H9 (cell line): ENCODE data around the gene PRR9. TPM values are rescaled to one million over a fixed set of nuclear protein-coding genes. Genes with fewer than 3 reads are reported as not detected.

ENCODE experiments used
- DNase-seq: peaks from one replicate; pipeline ENCODE4 v3.0.0-alpha.2; 2017
- H2AFZ ChIP-seq: one replicate; pipeline ENCODE4 v1.6.1; 2013; ENCODE audit warnings: mild to moderate bottlenecking, low read length, control low read depth, moderate library complexity
- H2AK5ac ChIP-seq: 2 replicates; pipeline ENCODE4 v1.6.1; 2013; ENCODE audit warnings: low read length, control low read depth, mixed read lengths; ENCODE audit not compliant: insufficient read length
- H2BK120ac ChIP-seq: one replicate; pipeline ENCODE4 v1.6.1; 2013; ENCODE audit warnings: low read depth, mild to moderate bottlenecking, low read length, control low read depth, inconsistent platforms; ENCODE audit not compliant: poor library complexity, severe bottlenecking
- H2BK12ac ChIP-seq: 2 replicates; pipeline ENCODE4 v1.6.1; 2013; ENCODE audit warnings: low read length, control low read depth, mixed read lengths, low read depth; ENCODE audit not compliant: insufficient read length
- H2BK15ac ChIP-seq: 2 replicates; pipeline ENCODE4 v1.6.1; 2013; ENCODE audit warnings: low read depth, low read length, control low read depth
- H2BK20ac ChIP-seq: one replicate; pipeline ENCODE4 v1.6.1; 2013; ENCODE audit warnings: low read depth, mild to moderate bottlenecking, low read length, control low read depth, inconsistent platforms; ENCODE audit not compliant: poor library complexity, severe bottlenecking
- H2BK5ac ChIP-seq: 2 replicates; pipeline ENCODE4 v1.6.1; 2013; ENCODE audit warnings: low read length, control low read depth, mixed read lengths; ENCODE audit not compliant: insufficient read length
- H3K14ac ChIP-seq: 2 replicates; pipeline ENCODE4 v1.6.1; 2013; ENCODE audit warnings: low read length, control low read depth; ENCODE audit not compliant: insufficient read depth
- H3K18ac ChIP-seq: 2 replicates; pipeline ENCODE4 v1.6.1; 2013; ENCODE audit warnings: low read depth, mild to moderate bottlenecking, mixed read lengths, low read length, control low read depth; ENCODE audit not compliant: insufficient read length
- H3K23ac ChIP-seq: 2 replicates; pipeline ENCODE4 v1.6.1; 2013; ENCODE audit warnings: low read length, control low read depth, mixed read lengths, low read depth; ENCODE audit not compliant: insufficient read length
- H3K23me2 ChIP-seq: 2 replicates; pipeline ENCODE4 v1.6.1; 2013; ENCODE audit warnings: low read depth, mild to moderate bottlenecking, mixed read lengths, low read length, control low read depth; ENCODE audit not compliant: insufficient read length, poor library complexity, severe bottlenecking
- H3K27ac ChIP-seq: 2 replicates; pipeline ENCODE4 v1.5.1; 2013; ENCODE audit warnings: low read length, control low read depth, mixed read lengths, low read depth; ENCODE audit not compliant: insufficient read length
- H3K27me3 ChIP-seq: 2 replicates; pipeline ENCODE4 v1.6.1; 2013; ENCODE audit warnings: low read length, control low read depth, inconsistent platforms; ENCODE audit not compliant: insufficient read depth
- H3K4ac ChIP-seq: 2 replicates; pipeline ENCODE4 v1.6.1; 2013; ENCODE audit warnings: low read depth, mild to moderate bottlenecking, control low read depth, inconsistent platforms, low read length, moderate library complexity
- H3K4me1 ChIP-seq: 2 replicates; pipeline ENCODE4 v1.6.1; 2013; ENCODE audit warnings: low read length, control low read depth, inconsistent platforms; ENCODE audit not compliant: insufficient read depth
- H3K4me2 ChIP-seq: 2 replicates; pipeline ENCODE4 v1.6.1; 2013; ENCODE audit warnings: low read length, control low read depth, mixed read lengths; ENCODE audit not compliant: insufficient read length, insufficient read depth
- H3K56ac ChIP-seq: 2 replicates; pipeline ENCODE4 v1.6.1; 2013; ENCODE audit warnings: low read depth, mild to moderate bottlenecking, mixed read lengths, low read length, control low read depth; ENCODE audit not compliant: insufficient read length
- H3K79me1 ChIP-seq: 2 replicates; pipeline ENCODE4 v1.6.1; 2013; ENCODE audit warnings: low read depth, mild to moderate bottlenecking, moderate library complexity, low read length, control low read depth, inconsistent platforms; ENCODE audit not compliant: insufficient read depth, poor library complexity, severe bottlenecking
- H3K79me2 ChIP-seq: 2 replicates; pipeline ENCODE4 v1.6.1; 2013; ENCODE audit warnings: low read length, control low read depth, inconsistent platforms; ENCODE audit not compliant: insufficient read depth
- H3K9ac ChIP-seq: 2 replicates; pipeline ENCODE4 v1.6.1; 2013; ENCODE audit warnings: low read length, control low read depth, mixed read lengths; ENCODE audit not compliant: insufficient read length; ENCODE audit errors: extremely low read depth
- H3K9me3 ChIP-seq: one replicate; pipeline ENCODE4 v1.6.1; 2013; ENCODE audit warnings: low read depth, low read length, inconsistent platforms; ENCODE audit not compliant: control insufficient read depth
- H3T11ph ChIP-seq: one replicate; pipeline ENCODE4 v1.6.1; 2013; ENCODE audit warnings: mild to moderate bottlenecking, low read length, control low read depth, inconsistent platforms
- H4K20me1 ChIP-seq: one replicate; pipeline ENCODE4 v1.6.1; 2013; ENCODE audit not compliant: control insufficient read depth, insufficient read length, insufficient read depth
- H4K5ac ChIP-seq: 2 replicates; pipeline ENCODE4 v1.6.1; 2013; ENCODE audit warnings: low read depth, mild to moderate bottlenecking, mixed read lengths, low read length, control low read depth; ENCODE audit not compliant: insufficient read length
- H4K8ac ChIP-seq: replicated peaks from 2 replicates; pipeline ENCODE4 v1.6.1; 2013; ENCODE audit warnings: low read length, control low read depth, mixed read lengths, low read depth; ENCODE audit not compliant: insufficient read length
- H4K91ac ChIP-seq: 2 replicates; pipeline ENCODE4 v1.6.1; 2013; ENCODE audit warnings: low read depth, mild to moderate bottlenecking, moderate library complexity, mixed read lengths, low read length, control low read depth; ENCODE audit not compliant: insufficient read length
- H3K27ac Mint-ChIP-seq, 3 experiments: 2 replicates in 2 of 3; 3 replicates in 1 of 3; pipeline ENCODE4 v1.8.0; 2020 to 2021; ENCODE audit warnings: mixed read lengths in 3 of 3, mild to moderate bottlenecking in 1 of 3, moderate library complexity in 1 of 3
- H3K27me3 Mint-ChIP-seq: 2 replicates; pipeline ENCODE4 v1.8.0; 2021; ENCODE audit warnings: low read depth, mild to moderate bottlenecking, moderate library complexity, mixed read lengths
- H3K36me3 Mint-ChIP-seq, 3 experiments: 2 replicates in 2 of 3; 3 replicates in 1 of 3; pipeline ENCODE4 v1.8.0; 2020 to 2021; ENCODE audit warnings: low read depth in 3 of 3, mixed read lengths in 3 of 3; ENCODE audit not compliant: insufficient read depth in 1 of 3
- H3K4me1 Mint-ChIP-seq, 2 experiments: 2 replicates each; pipeline ENCODE4 v1.8.0; 2020; ENCODE audit warnings: mixed read lengths in 2 of 2
- H3K4me3 Mint-ChIP-seq, 2 experiments: 2 replicates in 1 of 2; 3 replicates in 1 of 2; pipeline ENCODE4 v1.8.0; 2020 to 2021; ENCODE audit warnings: mild to moderate bottlenecking in 2 of 2, mixed read lengths in 2 of 2, moderate library complexity in 1 of 2
- H3K9me3 Mint-ChIP-seq, 2 experiments: 2 replicates in 1 of 2; 3 replicates in 1 of 2; pipeline ENCODE4 v1.8.0; 2020; ENCODE audit warnings: mild to moderate bottlenecking in 2 of 2, mixed read lengths in 2 of 2, moderate library complexity in 1 of 2
- WGBS: extraction: QIAGEN DNeasy Blood & Tissue Kit; methylation state at CpG from one replicate; pipeline ENCODE4 v1.1.7; 2013; ENCODE audit warnings: missing lambda C conversion rate, low lambda C conversion rate, mixed read lengths; ENCODE audit not compliant: insufficient read length; ENCODE audit errors: extremely low coverage; 5-methylcytosine and 5-hydroxymethylcytosine counted together
- total RNA-seq: library from RNA; stranded (reverse); gene quantifications from 2 replicates; pipeline ENCODE4 v1.2.1, GENCODE V29; 2021
- TF ChIP-seq, protein P1 (sequence below): fragments of 200-600 bp; sonication (generic); conservative IDR thresholded peaks from 3 replicates; pipeline ENCODE4 v1.8.0; 2021; ENCODE audit warnings: antibody characterized with exemption, mild to moderate bottlenecking

The PRR9 gene
- total RNA-seq, 1 experiment from 2014 or later = not detected

DNA sequence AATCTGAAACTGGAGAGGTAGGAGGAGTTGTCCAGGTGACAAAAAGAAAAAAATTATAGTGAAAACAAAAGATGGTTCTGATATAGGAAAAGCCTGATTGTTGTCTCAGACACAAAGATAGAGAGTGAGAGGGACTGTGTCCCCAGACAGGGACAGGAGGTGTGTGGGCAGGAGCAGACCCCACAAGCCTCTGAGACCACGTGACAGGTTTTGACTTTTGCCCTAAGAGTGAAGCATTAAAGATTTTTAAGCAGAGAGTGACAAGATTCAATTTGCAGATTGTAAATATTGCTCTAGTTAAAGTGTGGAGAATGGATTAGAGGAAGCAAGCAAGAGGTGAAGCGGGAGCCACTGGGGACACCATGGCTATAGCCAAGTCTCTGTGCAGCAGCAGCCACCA is 10.4 kb downstream of the PRR9 start:
- no CpG with 5 or more reads among the region's 2 CpGs for WGBS
- no peak overlapping the region for H3K18ac ChIP-seq

More for the DNA sequence above, 10.4 kb downstream of the PRR9 start:
- no peaks in the 10 kb centered on the region for H3K27me3 ChIP-seq
- H3K79me1 ChIP-seq = no peaks in the 10 kb centered on the region
- H4K5ac ChIP-seq = no peak overlapping the region
- no peaks in the 10 kb centered on the region for H3K4me1 Mint-ChIP-seq
- peaks cover 6% of the 10 kb centered on the region for H3K27me3 Mint-ChIP-seq
- H3T11ph ChIP-seq = no peak overlapping the region
- no peak overlapping the region for H3K4ac ChIP-seq
- no peak overlapping the region for H2AK5ac ChIP-seq
- H3K23me2 ChIP-seq = no peaks in the 10 kb centered on the region
- H3K14ac ChIP-seq = no peak overlapping the region
- H4K8ac ChIP-seq = no peak overlapping the region
- TF ChIP-seq, protein P1, sequence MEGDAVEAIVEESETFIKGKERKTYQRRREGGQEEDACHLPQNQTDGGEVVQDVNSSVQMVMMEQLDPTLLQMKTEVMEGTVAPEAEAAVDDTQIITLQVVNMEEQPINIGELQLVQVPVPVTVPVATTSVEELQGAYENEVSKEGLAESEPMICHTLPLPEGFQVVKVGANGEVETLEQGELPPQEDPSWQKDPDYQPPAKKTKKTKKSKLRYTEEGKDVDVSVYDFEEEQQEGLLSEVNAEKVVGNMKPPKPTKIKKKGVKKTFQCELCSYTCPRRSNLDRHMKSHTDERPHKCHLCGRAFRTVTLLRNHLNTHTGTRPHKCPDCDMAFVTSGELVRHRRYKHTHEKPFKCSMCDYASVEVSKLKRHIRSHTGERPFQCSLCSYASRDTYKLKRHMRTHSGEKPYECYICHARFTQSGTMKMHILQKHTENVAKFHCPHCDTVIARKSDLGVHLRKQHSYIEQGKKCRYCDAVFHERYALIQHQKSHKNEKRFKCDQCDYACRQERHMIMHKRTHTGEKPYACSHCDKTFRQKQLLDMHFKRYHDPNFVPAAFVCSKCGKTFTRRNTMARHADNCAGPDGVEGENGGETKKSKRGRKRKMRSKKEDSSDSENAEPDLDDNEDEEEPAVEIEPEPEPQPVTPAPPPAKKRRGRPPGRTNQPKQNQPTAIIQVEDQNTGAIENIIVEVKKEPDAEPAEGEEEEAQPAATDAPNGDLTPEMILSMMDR = no peak
- no peaks in the 10 kb centered on the region for H3K4me1 ChIP-seq
- no peak overlapping the region for H2AFZ ChIP-seq
- H3K79me2 ChIP-seq = no peaks in the 10 kb centered on the region
- H3K9ac ChIP-seq = no peak overlapping the region
- H2BK120ac ChIP-seq = no peak overlapping the region
- H3K27ac ChIP-seq = no peak overlapping the region
- DNase-seq = no peak
- H4K20me1 ChIP-seq = no peaks in the 10 kb centered on the region
- no peak overlapping the region for H3K4me2 ChIP-seq
- H2BK5ac ChIP-seq = no peak overlapping the region
- no peak overlapping the region for H2BK12ac ChIP-seq
- no peak overlapping the region for H2BK20ac ChIP-seq
- H3K4me3 Mint-ChIP-seq = no peak overlapping the region
- H3K36me3 Mint-ChIP-seq = no peaks in the 10 kb centered on the region
- H4K91ac ChIP-seq = no peak overlapping the region
- H3K9me3 Mint-ChIP-seq = peaks cover 0 to 3% of the 10 kb centered on the region in 2 experiments; a peak in 1 of 5 replicates
- H3K23ac ChIP-seq = no peak overlapping the region
- H3K27ac Mint-ChIP-seq = no peak overlapping the region
- H3K56ac ChIP-seq = no peak overlapping the region
- no peaks in the 10 kb centered on the region for H3K9me3 ChIP-seq
- no peak overlapping the region for H2BK15ac ChIP-seq
